CD4-positive, alpha-beta T cell treated with Interleukin-4 for 4 hours (primary cell): Measurements from ENCODE around the gene EPS8.

Experiments used
- DNase-seq: peaks from one replicate; pipeline ENCODE4 v3.0.0-alpha.2; 2020

Gene EPS8

GRCh38 chr12:15687583-15687982, 101.6 kb downstream of the EPS8 start:
- DNase-seq, result no peak

- no peak for DNase-seq
These were observed 104.1 kb downstream of the EPS8 start for GRCh38 chr12:15684896-15685658.

GRCh38 chr12:15682826-15683225, 106.4 kb downstream of the EPS8 start:
- no peak for DNase-seq

- no peak for DNase-seq
These were observed 110.0 kb downstream of the EPS8 start for GRCh38 chr12:15679151-15679550.

GRCh38 chr12:15677726-15678201, 111.4 kb downstream of the EPS8 start:
- no peak for DNase-seq

- DNase-seq, result no peak
These were observed 112.0 kb downstream of the EPS8 start for GRCh38 chr12:15677228-15677627.

- DNase-seq, result no peak
These were observed 116.4 kb downstream of the EPS8 start for GRCh38 chr12:15672671-15673270.

- no peak for DNase-seq
These were observed 118.4 kb downstream of the EPS8 start for GRCh38 chr12:15670756-15671155.

GRCh38 chr12:15669256-15669948, 119.8 kb downstream of the EPS8 start:
- DNase-seq, result no peak

GRCh38 chr12:15664491-15664890, 124.7 kb downstream of the EPS8 start:
- DNase-seq, result no peak

GRCh38 chr12:15662983-15663659, 126.1 kb downstream of the EPS8 start:
- DNase-seq, result no peak

GRCh38 chr12:15662303-15662980, 126.7 kb downstream of the EPS8 start:
- DNase-seq, result no peak

GRCh38 chr12:15651371-15651770, 137.8 kb downstream of the EPS8 start:
- no peak for DNase-seq

GRCh38 chr12:15650399-15651128, 138.6 kb downstream of the EPS8 start:
- DNase-seq, result no peak

- no peak for DNase-seq
These were observed 139.8 kb downstream of the EPS8 start for GRCh38 chr12:15649347-15649746.

- no peak for DNase-seq
These were observed 140.6 kb downstream of the EPS8 start for GRCh38 chr12:15648558-15648957.

GRCh38 chr12:15646581-15646980, 142.6 kb downstream of the EPS8 start:
- DNase-seq, result no peak

- no peak for DNase-seq
These were observed 144.5 kb downstream of the EPS8 start for GRCh38 chr12:15644700-15645099.

- no peak for DNase-seq
These were observed 151.0 kb downstream of the EPS8 start for GRCh38 chr12:15638231-15638630.

- no peak for DNase-seq
These were observed 152.9 kb downstream of the EPS8 start for GRCh38 chr12:15636060-15636890.
